Effector memory CD8-positive, alpha-beta T cell (primary cell): ENCODE results near the gene BTBD6.

ENCODE experiments used
- ATAC-seq: fragments of 150-1000 bp; cut with Tn5 transposase; replicated peaks from 2 replicates; pipeline ENCODE4 v1.10.0; 2021; ENCODE audit warnings: mild to moderate bottlenecking, moderate library complexity
- DNase-seq, 3 experiments: peaks; one replicate each; pipeline ENCODE4 v3.0.0; 2021
- H3K27ac Mint-ChIP-seq, 2 donors: one replicate each; pipeline ENCODE4 v1.8.0; 2022; ENCODE audit warnings: mild to moderate bottlenecking in 2 of 2, mixed read lengths in 2 of 2, moderate library complexity in 2 of 2
- H3K27me3 Mint-ChIP-seq, 2 donors: one replicate each; pipeline ENCODE4 v1.8.0; 2022; ENCODE audit warnings: mixed read lengths in 2 of 2
- H3K36me3 Mint-ChIP-seq: one replicate; pipeline ENCODE4 v1.8.0; 2022; ENCODE audit warnings: mild to moderate bottlenecking, moderate library complexity, mixed read lengths; ENCODE audit not compliant: insufficient read depth
- H3K4me1 Mint-ChIP-seq, 2 donors: one replicate each; pipeline ENCODE4 v1.8.0; 2022; ENCODE audit warnings: low read depth in 2 of 2, mixed read lengths in 2 of 2
- H3K4me3 Mint-ChIP-seq, 2 donors: one replicate each; pipeline ENCODE4 v1.8.0; 2022; ENCODE audit warnings: mild to moderate bottlenecking in 2 of 2, mixed read lengths in 2 of 2, moderate library complexity in 2 of 2
- H3K9me3 Mint-ChIP-seq, 2 donors: one replicate each; pipeline ENCODE4 v1.8.0; 2022; ENCODE audit warnings: mixed read lengths in 2 of 2

Gene BTBD6

DNA sequence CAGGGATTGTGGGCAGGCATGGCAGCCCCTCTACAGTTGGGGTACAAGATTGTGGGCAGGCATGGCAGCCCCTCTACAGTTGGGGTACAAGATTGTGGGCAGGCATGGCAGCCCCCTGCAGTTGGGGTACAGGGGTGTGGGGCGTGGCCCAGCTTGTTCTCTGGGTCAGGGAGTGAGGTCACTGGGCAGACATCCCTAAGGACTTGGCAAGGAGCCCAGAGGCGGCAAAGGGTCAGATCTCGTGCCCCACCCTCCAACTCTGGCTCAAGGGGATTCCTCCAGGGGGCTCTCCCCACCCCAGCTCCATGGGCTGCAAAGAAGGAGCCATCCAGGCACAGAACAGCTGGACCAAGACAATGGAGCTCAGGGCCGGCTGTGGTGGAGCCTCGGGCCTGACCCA lies 41.5 kb upstream of the BTBD6 start:
- H3K4me1 Mint-ChIP-seq = peaks cover 0 to 8% of the 10 kb centered on the region in 2 donors

DNA sequence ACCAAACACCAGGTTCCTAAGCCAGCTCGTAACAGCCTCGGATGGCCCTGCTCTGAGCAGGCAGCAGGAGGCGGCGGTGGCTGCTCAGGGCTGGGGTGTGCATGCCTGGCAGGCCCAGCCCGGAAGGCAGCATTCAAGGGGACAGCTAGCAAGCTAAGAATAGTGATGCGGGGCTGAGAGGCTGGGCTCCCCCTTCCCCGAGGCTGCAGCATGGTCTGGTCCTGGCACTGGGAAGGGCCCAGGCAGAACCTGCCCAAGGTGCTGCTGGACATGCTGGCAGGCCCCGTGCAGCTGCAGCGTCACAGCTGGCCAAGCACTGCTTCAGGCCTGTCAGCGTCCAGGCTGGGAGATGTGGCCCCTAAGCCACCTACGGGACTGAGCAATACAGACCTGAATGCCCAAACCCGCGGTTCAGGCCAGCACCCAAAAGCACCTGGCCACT lies 40.9 kb upstream of the BTBD6 start:
- DNase-seq (no peak), ATAC-seq (no peak)
- Mint-ChIP-seq H3K4me1 (peaks cover 0 to 6% of the 10 kb centered on the region in 2 donors), H3K27ac (no peak overlapping the region), H3K36me3 (peaks cover 24% of the 10 kb centered on the region), H3K4me3 (no peak overlapping the region), H3K9me3 (no peaks in the 10 kb centered on the region), H3K27me3 (no peaks in the 10 kb centered on the region)

More for the DNA sequence above, 41.5 kb upstream of the BTBD6 start:
- Mint-ChIP-seq H3K9me3 (no peaks in the 10 kb centered on the region), H3K36me3 (peaks cover 23% of the 10 kb centered on the region), H3K4me3 (no peak overlapping the region), H3K27me3 (no peaks in the 10 kb centered on the region), H3K27ac (no peak overlapping the region)
- DNase-seq = no peak
- ATAC-seq = no peak

DNA sequence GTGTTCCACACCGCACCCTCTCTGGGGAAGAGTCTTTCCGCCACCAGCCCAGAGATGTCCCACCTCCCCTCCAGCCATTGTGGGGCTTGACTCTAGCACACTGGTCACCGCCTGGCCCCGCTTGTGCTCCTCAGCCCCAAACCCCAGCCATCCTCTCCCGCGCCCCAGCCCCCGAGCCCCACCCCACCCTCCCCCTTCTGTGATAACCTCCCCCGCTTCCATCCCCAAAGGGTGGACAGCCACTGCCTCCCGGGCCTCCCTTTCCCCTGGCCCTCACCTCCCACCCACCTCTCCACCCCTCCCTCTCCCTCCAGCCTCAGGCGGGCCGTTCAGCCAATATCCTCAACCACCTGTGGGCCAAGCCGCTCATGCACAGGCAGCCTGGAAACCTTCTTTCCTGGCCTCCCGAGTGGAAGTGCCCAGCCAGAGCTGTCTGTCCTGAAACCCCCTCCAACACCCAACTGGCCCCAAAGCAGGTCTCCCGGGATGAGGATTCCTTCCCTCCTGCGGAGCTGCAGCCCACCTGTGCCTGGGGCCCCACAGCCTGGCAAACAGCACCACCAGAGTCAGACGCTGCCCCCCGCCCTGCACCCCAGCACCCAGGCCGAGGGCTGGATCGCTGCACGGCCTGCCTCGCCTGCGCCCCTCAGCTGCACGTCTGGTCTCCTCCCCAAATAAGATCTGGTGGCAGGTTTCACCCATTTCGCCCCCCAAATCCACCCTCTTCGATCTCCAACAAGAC lies 40.2 kb upstream of the BTBD6 start:
- H3K36me3 Mint-ChIP-seq = peaks cover 21% of the 10 kb centered on the region
- peak overlapping the region in 1 of 2 donors; percentile 83 for H3K27ac Mint-ChIP-seq
- ATAC-seq (no peak), DNase-seq (no peak)
- peaks cover 0 to 6% of the 10 kb centered on the region in 2 donors for H3K4me1 Mint-ChIP-seq
- no peaks in the 10 kb centered on the region for H3K9me3 Mint-ChIP-seq
- peak overlapping the region in 1 of 2 donors; percentile 15 for H3K4me3 Mint-ChIP-seq
- no peaks in the 10 kb centered on the region for H3K27me3 Mint-ChIP-seq

DNA sequence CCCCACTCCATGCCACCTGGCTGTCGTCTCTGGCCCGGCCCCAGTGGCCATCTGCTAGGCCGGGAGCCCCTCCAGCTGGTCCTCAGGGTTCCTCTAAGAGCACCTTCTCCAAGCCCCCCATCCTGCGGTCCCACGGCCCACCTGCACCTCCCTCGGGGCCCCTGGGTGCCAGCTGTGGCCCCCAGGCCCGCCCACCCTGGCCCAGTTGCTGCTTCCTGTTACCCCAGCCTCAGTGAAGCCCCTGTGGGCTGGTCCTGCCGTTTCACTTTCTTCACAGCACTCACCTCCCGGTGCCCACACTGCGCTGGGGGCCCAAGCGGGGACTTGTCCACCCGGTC lies 39.6 kb upstream of the BTBD6 start:
- Mint-ChIP-seq H3K9me3 (no peaks in the 10 kb centered on the region), H3K27me3 (no peaks in the 10 kb centered on the region), H3K36me3 (peaks cover 19% of the 10 kb centered on the region), H3K4me3 (peak overlapping the region in 1 of 2 donors; percentile 15), H3K27ac (peak overlapping the region in 1 of 2 donors; percentile 83), H3K4me1 (peaks cover 0 to 6% of the 10 kb centered on the region in 2 donors)
- DNase-seq (no peak), ATAC-seq (no peak)

DNA sequence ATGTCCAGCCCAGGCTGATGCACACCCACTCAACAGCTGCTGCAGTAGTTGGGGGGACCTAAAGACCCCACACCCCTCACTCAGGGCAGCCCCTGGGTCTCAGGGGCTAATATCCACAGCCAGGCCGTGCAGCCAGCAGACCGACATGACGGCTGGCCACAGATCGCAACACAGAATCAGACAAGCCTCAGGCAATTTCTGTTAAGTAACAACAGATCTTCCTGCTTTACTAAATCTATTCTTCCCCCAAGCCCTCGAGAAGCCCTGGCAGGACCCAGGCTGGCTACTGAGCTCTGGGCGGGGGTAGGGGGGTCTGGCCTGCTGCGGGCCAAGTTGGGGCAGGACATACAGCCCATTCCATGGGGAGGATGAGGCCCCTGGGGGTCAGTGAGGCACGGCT lies 39.2 kb upstream of the BTBD6 start:
- peaks cover 19% of the 10 kb centered on the region for H3K36me3 Mint-ChIP-seq
- H3K27me3 Mint-ChIP-seq = no peaks in the 10 kb centered on the region
- H3K4me1 Mint-ChIP-seq = peaks cover 0 to 4% of the 10 kb centered on the region in 2 donors
- no peak overlapping the region for H3K4me3 Mint-ChIP-seq
- no peaks in the 10 kb centered on the region for H3K9me3 Mint-ChIP-seq
- no peak for DNase-seq
- ATAC-seq = no peak
- no peak overlapping the region for H3K27ac Mint-ChIP-seq

DNA sequence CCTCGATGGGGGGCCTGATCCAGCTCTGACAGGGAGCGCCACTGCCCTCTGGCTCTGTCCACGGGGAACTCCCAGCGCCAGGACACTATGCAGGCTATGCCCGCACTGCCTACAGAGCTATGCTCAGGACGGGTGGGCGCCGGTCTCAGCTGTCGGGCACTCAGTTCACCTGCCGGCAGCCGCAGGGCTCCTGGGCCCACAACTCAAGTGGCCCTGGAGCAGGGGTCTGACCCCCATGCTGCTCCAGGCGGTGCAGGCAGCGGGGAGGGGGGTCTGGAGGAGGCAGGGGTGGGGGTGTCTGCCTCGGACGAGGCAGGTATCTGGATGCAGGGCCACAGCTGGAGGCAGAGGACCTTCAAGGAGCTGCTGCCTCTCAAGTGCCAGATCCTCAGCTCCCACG lies 38.7 kb upstream of the BTBD6 start:
- no peak for ATAC-seq
- H3K4me3 Mint-ChIP-seq = no peak overlapping the region
- no peaks in the 10 kb centered on the region for H3K9me3 Mint-ChIP-seq
- H3K27ac Mint-ChIP-seq = no peak overlapping the region
- H3K36me3 Mint-ChIP-seq = peaks cover 19% of the 10 kb centered on the region
- DNase-seq = no peak
- no peaks in the 10 kb centered on the region for H3K27me3 Mint-ChIP-seq
- peaks cover 0 to 2% of the 10 kb centered on the region in 2 donors for H3K4me1 Mint-ChIP-seq

DNA sequence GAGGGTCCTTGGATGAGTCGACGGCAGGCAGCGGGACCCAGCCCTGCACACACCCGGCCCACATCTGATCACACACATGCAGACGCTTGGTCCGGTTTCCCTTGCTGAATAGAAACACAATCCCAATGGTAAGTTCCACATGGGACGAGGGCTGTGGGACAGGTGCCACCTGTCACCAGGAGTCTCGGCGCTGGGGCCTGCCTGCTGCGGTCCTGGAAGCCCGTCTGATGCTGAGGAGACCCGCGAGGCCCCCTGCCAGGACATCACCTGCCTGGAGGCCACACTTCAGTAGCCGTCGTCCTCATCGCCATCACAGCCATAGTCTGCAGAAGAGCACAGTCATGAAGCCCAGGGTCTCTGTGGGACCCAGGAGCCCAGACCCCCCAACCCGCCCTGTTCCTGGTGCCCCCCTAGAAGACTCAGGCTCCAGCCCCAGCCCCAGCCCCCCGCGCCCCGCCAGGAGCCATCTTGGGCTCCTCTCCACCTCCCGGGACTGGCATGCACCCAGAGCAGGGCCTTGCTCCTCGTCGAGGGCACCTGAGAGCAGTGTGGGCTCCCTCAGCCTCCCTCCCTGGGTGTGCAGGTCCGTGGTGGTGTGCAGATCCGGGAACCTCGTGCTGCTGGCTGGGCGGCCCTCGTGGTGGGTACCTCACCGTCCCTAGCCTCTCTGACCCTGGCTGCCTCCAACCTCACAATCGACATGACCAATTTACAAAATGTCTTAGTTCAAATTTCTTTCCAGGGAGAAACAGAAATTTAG lies 37.9 kb upstream of the BTBD6 start:
- no peaks in the 10 kb centered on the region for H3K9me3 Mint-ChIP-seq
- H3K27me3 Mint-ChIP-seq = no peaks in the 10 kb centered on the region
- no peak for ATAC-seq
- DNase-seq = no peak
- peaks cover 14% of the 10 kb centered on the region for H3K36me3 Mint-ChIP-seq
- H3K4me1 Mint-ChIP-seq = peaks cover 3 to 7% of the 10 kb centered on the region in 2 donors
- H3K4me3 Mint-ChIP-seq = no peak overlapping the region
- H3K27ac Mint-ChIP-seq = no peak overlapping the region

DNA sequence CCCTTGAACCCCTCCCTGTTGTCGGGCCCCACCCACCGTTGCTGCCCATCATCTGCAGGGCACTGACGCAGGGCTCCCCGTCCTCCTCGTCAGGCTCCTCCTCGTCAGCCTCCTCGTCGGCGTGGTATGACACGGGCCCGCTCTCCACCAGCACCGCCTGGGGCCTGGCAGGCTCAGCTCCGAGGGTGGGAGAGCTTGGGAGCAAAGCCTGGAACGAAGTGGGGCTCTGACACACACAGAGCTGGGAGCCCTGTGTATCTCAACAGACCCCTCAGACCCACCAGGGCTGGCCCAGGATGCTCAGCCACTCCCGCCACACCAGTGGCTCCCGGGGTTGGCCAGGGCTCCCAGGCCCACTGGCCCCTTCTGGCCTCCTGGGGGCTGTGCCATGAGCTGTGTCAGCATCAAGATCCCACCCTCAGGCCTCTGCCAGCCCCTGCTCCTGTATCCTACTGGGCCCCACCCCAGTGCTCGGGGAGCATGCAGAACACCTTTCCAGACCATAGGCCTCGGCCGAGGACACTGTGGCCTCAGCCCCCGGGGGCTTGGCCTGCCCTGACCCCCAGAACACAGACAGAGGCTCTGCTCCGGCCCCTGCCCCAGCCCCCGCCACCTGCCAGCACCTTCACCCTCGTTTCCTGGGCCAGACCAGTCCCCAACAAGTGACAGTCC lies 37.1 kb upstream of the BTBD6 start:
- no peaks in the 10 kb centered on the region for H3K9me3 Mint-ChIP-seq
- H3K4me1 Mint-ChIP-seq = peaks cover 3 to 7% of the 10 kb centered on the region in 2 donors
- peaks cover 9% of the 10 kb centered on the region for H3K36me3 Mint-ChIP-seq
- no peak overlapping the region for H3K4me3 Mint-ChIP-seq
- no peaks in the 10 kb centered on the region for H3K27me3 Mint-ChIP-seq
- ATAC-seq (no peak), DNase-seq (no peak)
- H3K27ac Mint-ChIP-seq = no peak overlapping the region

DNA sequence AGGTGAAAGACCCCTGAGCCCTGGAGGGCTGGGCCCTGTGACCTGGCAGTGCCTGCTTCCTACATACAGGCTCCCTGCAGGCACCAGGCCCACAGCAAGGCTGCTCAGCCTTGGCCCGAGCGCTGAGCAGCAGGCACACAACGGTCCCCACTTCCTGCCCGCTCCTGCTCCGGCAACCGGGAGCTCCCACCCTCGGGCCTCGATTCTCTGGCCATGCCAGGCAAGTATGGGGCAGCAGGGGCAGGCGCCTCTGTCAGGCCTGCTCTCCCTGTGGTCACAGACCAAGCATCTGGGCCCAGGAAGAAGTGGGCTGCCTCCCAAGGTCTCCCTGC lies 36.6 kb upstream of the BTBD6 start:
- ATAC-seq (no peak), DNase-seq (no peak)
- Mint-ChIP-seq H3K4me1 (peaks cover 2 to 7% of the 10 kb centered on the region in 2 donors), H3K27ac (no peak overlapping the region), H3K9me3 (no peaks in the 10 kb centered on the region), H3K36me3 (peaks cover 9% of the 10 kb centered on the region), H3K27me3 (no peaks in the 10 kb centered on the region), H3K4me3 (no peak overlapping the region)

DNA sequence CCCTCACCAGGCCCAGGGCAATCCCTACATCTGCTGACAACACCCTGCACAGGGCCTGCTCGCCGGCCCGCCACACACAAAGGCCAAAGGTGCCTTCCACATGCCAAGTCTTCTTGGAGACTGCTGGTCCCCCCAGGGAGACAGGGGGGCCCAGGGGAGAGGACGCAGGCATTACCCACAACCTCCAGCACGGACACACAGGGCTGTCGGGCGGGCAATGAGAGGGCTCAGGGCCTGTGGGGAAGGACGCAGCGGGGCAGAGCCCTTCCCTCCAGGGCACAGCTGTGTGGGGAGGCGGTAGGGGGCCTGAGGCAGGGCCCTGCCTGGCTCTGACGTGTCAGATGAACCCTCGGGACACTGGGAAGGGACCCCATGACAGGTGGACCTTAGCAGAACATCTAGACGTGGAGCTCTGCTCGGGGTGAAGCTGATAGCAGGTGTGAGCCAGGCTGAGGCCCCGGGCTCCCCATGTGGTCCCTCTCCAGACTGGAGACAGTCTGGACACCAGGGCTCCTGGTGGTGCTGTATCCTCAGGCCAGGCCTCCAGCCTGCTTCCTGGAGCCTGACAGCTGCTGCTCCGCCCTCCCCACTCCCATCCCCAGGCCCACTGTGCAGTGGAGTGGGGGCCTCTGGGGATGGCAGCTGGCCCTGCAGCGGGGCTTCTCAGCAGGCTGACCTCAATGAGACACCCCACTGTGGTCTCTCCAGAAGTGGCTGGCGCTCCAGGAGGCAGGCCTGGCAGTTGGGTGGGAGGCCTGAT lies 35.6 kb upstream of the BTBD6 start:
- no peak overlapping the region for H3K27ac Mint-ChIP-seq
- peaks cover 2 to 7% of the 10 kb centered on the region in 2 donors for H3K4me1 Mint-ChIP-seq

DNA sequence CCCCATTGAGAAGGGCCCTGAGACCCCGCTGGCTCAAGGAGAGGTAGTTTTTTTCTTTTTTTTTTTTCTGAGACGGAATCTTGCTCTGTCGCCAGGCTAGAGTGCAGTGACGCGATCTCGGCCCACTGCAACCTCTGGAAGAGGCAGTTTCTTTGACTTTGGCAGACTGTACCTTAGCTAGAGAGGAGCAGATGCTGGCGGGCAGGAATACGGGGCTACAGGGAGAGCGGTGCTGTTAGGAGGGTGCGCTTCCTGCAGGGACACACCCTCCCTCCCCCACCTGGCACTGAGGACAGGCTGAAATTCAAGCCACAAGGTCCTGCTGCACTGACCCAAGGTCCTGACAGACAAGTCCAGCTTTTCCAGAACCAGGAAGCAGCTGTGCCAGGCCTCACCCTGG lies 35.0 kb upstream of the BTBD6 start:
- ATAC-seq = no peak
- H3K27me3 Mint-ChIP-seq = no peaks in the 10 kb centered on the region
- H3K4me3 Mint-ChIP-seq = no peak overlapping the region
- no peaks in the 10 kb centered on the region for H3K9me3 Mint-ChIP-seq
- peaks cover 17% of the 10 kb centered on the region for H3K36me3 Mint-ChIP-seq
- H3K27ac Mint-ChIP-seq = no peak overlapping the region
- peaks cover 2 to 7% of the 10 kb centered on the region in 2 donors for H3K4me1 Mint-ChIP-seq
- no peak for DNase-seq

More for the DNA sequence above, 35.6 kb upstream of the BTBD6 start:
- H3K9me3 Mint-ChIP-seq = no peaks in the 10 kb centered on the region
- H3K36me3 Mint-ChIP-seq = peaks cover 14% of the 10 kb centered on the region
- DNase-seq (no peak), ATAC-seq (no peak)
- no peak overlapping the region for H3K4me3 Mint-ChIP-seq
- H3K27me3 Mint-ChIP-seq = no peaks in the 10 kb centered on the region

DNA sequence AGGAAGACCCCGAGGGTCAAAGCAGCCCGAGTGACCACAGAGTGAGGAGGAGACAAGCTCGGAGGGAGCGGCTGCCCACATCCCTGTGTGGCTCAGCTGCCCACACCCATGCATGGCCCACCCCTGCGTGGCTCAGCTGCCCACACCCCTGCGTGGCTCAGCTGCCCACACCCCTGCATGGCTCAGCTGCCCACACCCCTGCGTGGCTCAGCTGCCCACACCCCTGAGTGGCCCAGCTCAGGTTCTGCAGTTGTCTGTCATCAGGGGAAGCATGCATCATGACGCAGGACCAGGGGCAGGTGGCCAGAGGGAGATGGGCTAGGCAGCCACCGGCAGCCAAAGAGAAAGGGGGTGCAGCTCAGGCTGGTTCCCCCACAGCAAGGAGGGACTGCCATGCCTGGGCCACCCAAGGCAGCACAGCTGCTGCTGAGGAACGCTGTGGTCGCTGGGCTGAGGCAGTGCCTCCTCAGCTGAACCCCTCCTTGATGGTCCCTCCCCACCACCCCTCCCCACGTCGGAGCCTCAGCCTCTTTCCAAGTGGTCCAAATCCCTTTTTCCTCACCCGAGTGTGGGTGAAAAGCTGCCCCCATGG lies 33.9 kb upstream of the BTBD6 start:
- H3K4me1 Mint-ChIP-seq = peaks cover 2 to 7% of the 10 kb centered on the region in 2 donors
- no peaks in the 10 kb centered on the region for H3K27me3 Mint-ChIP-seq
- no peak for DNase-seq
- no peaks in the 10 kb centered on the region for H3K9me3 Mint-ChIP-seq
- peaks cover 17% of the 10 kb centered on the region for H3K36me3 Mint-ChIP-seq
- no peak overlapping the region for H3K4me3 Mint-ChIP-seq
- H3K27ac Mint-ChIP-seq = no peak overlapping the region
- no peak for ATAC-seq

DNA sequence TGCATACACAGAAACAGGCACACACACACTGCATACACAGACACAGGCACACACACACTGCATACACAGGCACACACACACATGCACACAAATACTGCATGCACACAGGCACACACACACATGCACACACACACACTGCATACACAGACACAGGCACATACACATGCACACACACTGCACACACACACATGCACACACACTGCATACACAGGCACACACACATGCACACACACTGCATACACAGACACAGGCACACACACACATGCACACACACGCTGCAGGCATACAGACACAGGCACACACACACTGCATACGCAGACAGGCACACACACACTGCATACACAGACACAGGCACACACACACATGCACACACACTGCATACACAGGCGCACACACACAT lies 32.7 kb upstream of the BTBD6 start:
- peaks cover 2 to 7% of the 10 kb centered on the region in 2 donors for H3K4me1 Mint-ChIP-seq
- H3K4me3 Mint-ChIP-seq = no peak overlapping the region
- DNase-seq = no peak
- H3K36me3 Mint-ChIP-seq = peaks cover 17% of the 10 kb centered on the region
- no peaks in the 10 kb centered on the region for H3K9me3 Mint-ChIP-seq
- H3K27me3 Mint-ChIP-seq = no peaks in the 10 kb centered on the region
- ATAC-seq = no peak
- H3K27ac Mint-ChIP-seq = no peak overlapping the region
